ENCODE measurements around the gene MKRN3. TPM values are rescaled to one million over a fixed set of nuclear protein-coding genes. Genes with fewer than 3 reads are reported as not detected.

The MKRN3 gene
- total RNA-seq, 6 donors from 2014 or later: 0.55 to 2.3 (median 2.1) TPM; not detected in 3

DNA sequence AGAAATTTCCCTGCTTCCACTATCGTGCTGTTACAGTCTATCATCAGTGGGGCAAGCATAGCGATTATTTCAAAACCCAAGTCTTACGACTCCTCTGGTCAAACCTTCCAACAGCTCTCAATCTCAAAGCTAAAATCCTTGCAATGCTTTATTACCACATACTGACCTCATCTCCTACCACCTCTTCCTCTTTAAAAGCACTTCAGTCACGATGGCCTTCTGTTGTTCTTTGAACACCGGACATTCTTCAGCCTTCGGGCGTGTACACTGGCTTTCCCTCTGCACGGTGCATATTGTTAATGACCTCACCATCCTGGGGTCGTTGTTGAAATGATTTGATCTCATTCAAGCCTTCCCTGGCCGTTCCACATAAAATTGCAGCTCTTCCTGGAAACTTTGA is 51.1 kb downstream of the MKRN3 start:
- DNase-seq: no peak
- Histone ChIP-seq H3K4me3 (no peak overlapping the region), H3K27me3 (no peaks in the 10 kb centered on the region), H3K9me3 (peaks cover 0 to 2% (median 0%) of the 10 kb centered on the region in 4 donors), H3K4me1 (no peaks in the 10 kb centered on the region), H3K27ac (no peak overlapping the region), H3K36me3 (no peaks in the 10 kb centered on the region)
- 53 to 60% methylated on average over 10 of the region's 10 CpGs for WGBS, 2 donors
- TF ChIP-seq POLR2A (IDR thresholded peaks at IDR 0.05) (no peak), POLR2AphosphoS5 (IDR thresholded peaks at IDR 0.05) (no peak), EP300 (IDR thresholded peaks at IDR 0.05) (no peak)
- TF ChIP-seq, protein P1, sequence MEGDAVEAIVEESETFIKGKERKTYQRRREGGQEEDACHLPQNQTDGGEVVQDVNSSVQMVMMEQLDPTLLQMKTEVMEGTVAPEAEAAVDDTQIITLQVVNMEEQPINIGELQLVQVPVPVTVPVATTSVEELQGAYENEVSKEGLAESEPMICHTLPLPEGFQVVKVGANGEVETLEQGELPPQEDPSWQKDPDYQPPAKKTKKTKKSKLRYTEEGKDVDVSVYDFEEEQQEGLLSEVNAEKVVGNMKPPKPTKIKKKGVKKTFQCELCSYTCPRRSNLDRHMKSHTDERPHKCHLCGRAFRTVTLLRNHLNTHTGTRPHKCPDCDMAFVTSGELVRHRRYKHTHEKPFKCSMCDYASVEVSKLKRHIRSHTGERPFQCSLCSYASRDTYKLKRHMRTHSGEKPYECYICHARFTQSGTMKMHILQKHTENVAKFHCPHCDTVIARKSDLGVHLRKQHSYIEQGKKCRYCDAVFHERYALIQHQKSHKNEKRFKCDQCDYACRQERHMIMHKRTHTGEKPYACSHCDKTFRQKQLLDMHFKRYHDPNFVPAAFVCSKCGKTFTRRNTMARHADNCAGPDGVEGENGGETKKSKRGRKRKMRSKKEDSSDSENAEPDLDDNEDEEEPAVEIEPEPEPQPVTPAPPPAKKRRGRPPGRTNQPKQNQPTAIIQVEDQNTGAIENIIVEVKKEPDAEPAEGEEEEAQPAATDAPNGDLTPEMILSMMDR (IDR thresholded peaks at IDR 0.05): no peak
- ATAC-seq (ENCODE audit: low FRiP score in 2 of 2): no peak

Small RNAs within 50 kb of the gene (small RNA-seq; reads per million reads assigned to genes)
- gene MIR4508: 0 to 0.06 (median 0) reads per million in 4 donors

Other genes with a start within 250 kb of the MKRN3 start
- gene GOLGA6L26, start 231.5 kb upstream of the MKRN3 start, total RNA-seq: not detected
- gene GOLGA8S, start 210.9 kb upstream of the MKRN3 start, total RNA-seq: under 1 TPM in 3 of 6 donors, not detected in 3; 0.17 to 0.34 (median 0.33) TPM
- not detected for gene GOLGA6L2, start 118.4 kb upstream of the MKRN3 start, total RNA-seq
- gene MAGEL2, start 82.2 kb downstream of the MKRN3 start, total RNA-seq: under 1 TPM in 2 of 6 donors, not detected in 4; 0.14 to 0.24 TPM
- 10 to 100 TPM; 11.5 to 44.5 (median 29.2) TPM for gene NDN, start 121.6 kb downstream of the MKRN3 start, total RNA-seq

Measured in upper lobe of left lung (tissue), 6 donors.